Measurements from ENCODE around the gene DUSP22. TPM values are rescaled to one million over a fixed set of nuclear protein-coding genes. Genes with fewer than 3 reads are reported as not detected.

Gene DUSP22
- total and polyA plus RNA-seq, 2 experiments from 2014 or later, result 12.8 to 36.8 TPM

GRCh38 chr6:322940-323729, 30.8 kb downstream of the DUSP22 start (continued):
- TF ChIP-seq ZNF462 (CRISPR knock-in tag; IDR thresholded peaks at IDR 0.05) (no peak), CREB1 (CRISPR knock-in tag; IDR thresholded peaks at IDR 0.05; ENCODE audit: low read depth) (no peak), JUNB (IDR thresholded peaks at IDR 0.05; ENCODE audit: unreplicated experiment) (no peak)

- Histone ChIP-seq H3K36me3 (ENCODE audit: insufficient read depth) (no peaks in the 10 kb centered on the region; the same call in none of the 2 replicates), H3K27me3 (ENCODE audit: insufficient read depth) (no peaks in the 10 kb centered on the region), H3K4me3 (no peak overlapping the region), H2AFZ (no peak overlapping the region), H3K4me2 (no peak overlapping the region), H3K9me2 (ENCODE audit: insufficient read depth) (no peaks in the 10 kb centered on the region; the same call in 1 of the 2 replicates), H3F3A (replicated peaks; ENCODE audit: low read depth) (no peaks in the 10 kb centered on the region), H3K79me2 (replicated peaks; ENCODE audit: insufficient read depth) (peaks cover 8% of the 10 kb centered on the region; the same call in 1 of the 2 replicates), H4K20me1 (replicated peaks; ENCODE audit: insufficient read depth) (no peaks in the 10 kb centered on the region; the same call in 1 of the 2 replicates), H3K27ac (ENCODE audit: low read depth) (no peak overlapping the region), H3K4me1 (ENCODE audit: insufficient read depth) (peaks cover 13% of the 10 kb centered on the region; the same call in 1 of the 2 replicates)
- peaks cover 4% of the 10 kb centered on the region for H3K27me3 Mint-ChIP-seq (ENCODE audit: insufficient read depth, low read depth, poor library complexity)
- no peak overlapping the region for H3K27ac Mint-ChIP-seq
- H3K9me3 Mint-ChIP-seq, result peaks cover 18% of the 10 kb centered on the region
- no peaks in the 10 kb centered on the region; the same call in 1 of the 3 replicates for H3K4me1 Mint-ChIP-seq
- H3K36me3 Mint-ChIP-seq (ENCODE audit: low read depth), result peaks cover 20% of the 10 kb centered on the region
- ATAC-seq (no peak), DNase-seq (ENCODE audit: low spot score) (no peak)
- H3K4me3 Mint-ChIP-seq, result no peak overlapping the region
- TF ChIP-seq JUNB (IDR thresholded peaks at IDR 0.05; ENCODE audit: unreplicated experiment) (no peak), ETS1 (IDR thresholded peaks at IDR 0.05) (no peak), STAT1 (IDR thresholded peaks at IDR 0.05; ENCODE audit: unreplicated experiment) (no peak), ZNF114 (CRISPR knock-in tag; IDR thresholded peaks at IDR 0.05) (no peak), ZNF331 (CRISPR knock-in tag; IDR thresholded peaks at IDR 0.05; ENCODE audit: low read depth) (no peak), EZH2phosphoT487 (IDR thresholded peaks at IDR 0.05; ENCODE audit: unreplicated experiment) (no peak), EZH2 (IDR thresholded peaks at IDR 0.05; ENCODE audit: low read depth, unreplicated experiment) (no peak), CTCF (conservative IDR thresholded peaks at IDR 0.05; ENCODE audit: low read depth in 2 of 2) (no peak)
Observed at GRCh38 chr6:323730-324088, 31.4 kb downstream of the DUSP22 start.
